Measurements from ENCODE around the gene FAM98A. TPM values are rescaled to one million over a fixed set of nuclear protein-coding genes. Genes with fewer than 3 reads are reported as not detected.

Gene FAM98A
- total and polyA plus RNA-seq, 9 of the 15 experiments (the other 6 are each of a cell fraction or from before 2014, with no cell fraction given): 16.5 to 238 (median 44.6) TPM

GRCh38 chr2:33570681-33571080 is 28.4 kb downstream of the FAM98A start (continued):
- TF ChIP-seq FOXP4 (CRISPR knock-in tag; IDR thresholded peaks at IDR 0.05; ENCODE audit: borderline replicate concordance) (no peak), CLOCK (CRISPR knock-in tag; IDR thresholded peaks at IDR 0.05; ENCODE audit: borderline replicate concordance) (no peak), BMI1 (IDR thresholded peaks at IDR 0.05; ENCODE audit: low read length) (no peak), SP2 (IDR thresholded peaks at IDR 0.05; ENCODE audit: extremely low read depth, low read depth, low read length, poor library complexity, severe bottlenecking) (no peak), USF1 (CRISPR knock-in tag; IDR thresholded peaks at IDR 0.05) (no peak), DACH1 (IDR thresholded peaks at IDR 0.05; ENCODE audit: partially characterized antibody) (no peak), NR2C1 (IDR thresholded peaks at IDR 0.05) (no peak), NR2C1 (tag; IDR thresholded peaks at IDR 0.05) (no peak)
